Muscle of leg (tissue), 11 donors: Measurements from ENCODE around the gene FAM227B. TPM values are rescaled to one million over a fixed set of nuclear protein-coding genes. Genes with fewer than 3 reads are reported as not detected.
A peak's percentile ranks its signal among the peaks of the same experiment; 100 is the strongest.

Source experiments
- DNase-seq: peaks from one replicate; pipeline ENCODE4 v3.0.0; 2013
- H3K27ac ChIP-seq: one replicate; pipeline ENCODE4 v1.5.1; 2013; ENCODE audit warnings: mild to moderate bottlenecking, low read length, control low read depth
- H3K27me3 ChIP-seq: one replicate; pipeline ENCODE4 v1.6.1; 2013; ENCODE audit warnings: low read length; ENCODE audit not compliant: control insufficient read depth, insufficient read depth
- H3K36me3 ChIP-seq: one replicate; pipeline ENCODE4 v1.6.1; 2013; ENCODE audit warnings: low read length; ENCODE audit not compliant: control insufficient read depth, insufficient read depth
- H3K4me1 ChIP-seq: one replicate; pipeline ENCODE4 v1.6.1; 2013; ENCODE audit warnings: low read length; ENCODE audit not compliant: control insufficient read depth, insufficient read depth
- H3K4me3 ChIP-seq: one replicate; pipeline ENCODE4 v1.5.1; 2013; ENCODE audit warnings: low read length, control low read depth
- H3K9me3 ChIP-seq: replicated peaks from 2 replicates; pipeline ENCODE4 v1.6.1; 2013; ENCODE audit warnings: low read depth, low read length; ENCODE audit not compliant: control insufficient read depth
- WGBS: methylation state at CpG from one replicate; pipeline ENCODE4 v1.1.5; 2013; ENCODE audit warnings: missing lambda C conversion rate; ENCODE audit not compliant: insufficient coverage; 5-methylcytosine and 5-hydroxymethylcytosine counted together
- polyA plus RNA-seq, 8 donors: library from polyadenylated mRNA; unstranded; fragments of 120-200 nt; gene quantifications; one replicate each; pipeline versions ENCODE4 v1.2.1 to v1.2.3, GENCODE V29; 2013; ENCODE audit warnings: inconsistent platforms in 1 of 8, low replicate concordance in 1 of 8; ENCODE audit not compliant: insufficient read length in 8 of 8, insufficient read depth in 1 of 8
- total RNA-seq: library from RNA; stranded (reverse); fragments of 120-200 nt; gene quantifications from one replicate; pipeline ENCODE4 v1.2.4, GENCODE V29; 2013

The FAM227B gene
- total and polyA plus RNA-seq, 9 donors: 5.9 to 8.4 (median 7.2) TPM

- no peak for DNase-seq
- Histone ChIP-seq H3K27me3 (no peaks in the 10 kb centered on the region), H3K36me3 (peaks cover 6% of the 10 kb centered on the region), H3K4me1 (peaks cover 17% of the 10 kb centered on the region), H3K4me3 (no peak overlapping the region), H3K9me3 (no peaks in the 10 kb centered on the region), H3K27ac (no peak overlapping the region)
Measured at GRCh38 chr15:49293941-49294340, 326.7 kb downstream of the FAM227B start.

- WGBS: no CpG with 5 or more reads among the region's 1 CpG
- H3K9me3 ChIP-seq: no peaks in the 10 kb centered on the region
- peaks cover 9% of the 10 kb centered on the region for H3K36me3 ChIP-seq
- peaks cover 24% of the 10 kb centered on the region for H3K4me1 ChIP-seq
- H3K4me3 ChIP-seq: no peak overlapping the region
- H3K27ac ChIP-seq: peak overlapping the region; percentile 62
- H3K27me3 ChIP-seq: no peaks in the 10 kb centered on the region
- DNase-seq: peak; percentile 88
Measured at GRCh38 chr15:49290191-49290590, 330.4 kb downstream of the FAM227B start.

- Histone ChIP-seq H3K27me3 (no peaks in the 10 kb centered on the region), H3K4me1 (peaks cover 24% of the 10 kb centered on the region), H3K36me3 (peaks cover 14% of the 10 kb centered on the region), H3K27ac (peak overlapping the region; percentile 8), H3K4me3 (no peak overlapping the region), H3K9me3 (no peaks in the 10 kb centered on the region)
- WGBS: 76% methylated on average over 2 of the region's 2 CpGs
- DNase-seq: peak; percentile 29
Measured at GRCh38 chr15:49288391-49288790, 332.2 kb downstream of the FAM227B start.

- no peak overlapping the region for H3K27ac ChIP-seq
- H3K36me3 ChIP-seq: peaks cover 11% of the 10 kb centered on the region
- no peaks in the 10 kb centered on the region for H3K27me3 ChIP-seq
- no peaks in the 10 kb centered on the region for H3K9me3 ChIP-seq
- peaks cover 24% of the 10 kb centered on the region for H3K4me1 ChIP-seq
- H3K4me3 ChIP-seq: no peak overlapping the region
- DNase-seq: no peak
Measured at GRCh38 chr15:49287481-49287880, 333.1 kb downstream of the FAM227B start.

GRCh38 chr15:49286649-49287404 is 333.8 kb downstream of the FAM227B start:
- Histone ChIP-seq H3K9me3 (no peaks in the 10 kb centered on the region), H3K4me3 (no peak overlapping the region), H3K36me3 (peaks cover 8% of the 10 kb centered on the region), H3K4me1 (peaks cover 24% of the 10 kb centered on the region), H3K27me3 (no peaks in the 10 kb centered on the region), H3K27ac (no peak overlapping the region)
- no peak for DNase-seq
- no CpG with 5 or more reads among the region's 4 CpGs for WGBS

- Histone ChIP-seq H3K27ac (no peak overlapping the region), H3K27me3 (no peaks in the 10 kb centered on the region), H3K9me3 (no peaks in the 10 kb centered on the region), H3K36me3 (peaks cover 8% of the 10 kb centered on the region), H3K4me3 (no peak overlapping the region), H3K4me1 (peaks cover 6% of the 10 kb centered on the region)
- WGBS: no CpG with 5 or more reads among the region's 1 CpG
- peak; percentile 32 for DNase-seq
Measured at GRCh38 chr15:49282366-49282765, 338.3 kb downstream of the FAM227B start.

- Histone ChIP-seq H3K9me3 (no peaks in the 10 kb centered on the region), H3K4me3 (no peak overlapping the region), H3K36me3 (peaks cover 5% of the 10 kb centered on the region), H3K27ac (peak overlapping the region; percentile 33), H3K4me1 (peaks cover 6% of the 10 kb centered on the region), H3K27me3 (no peaks in the 10 kb centered on the region)
- DNase-seq: peak; percentile 30
- 78% methylated on average over 3 of the region's 4 CpGs for WGBS
Measured at GRCh38 chr15:49279521-49280456, 340.8 kb downstream of the FAM227B start.

- Histone ChIP-seq H3K36me3 (no peaks in the 10 kb centered on the region), H3K9me3 (no peaks in the 10 kb centered on the region), H3K27ac (no peak overlapping the region), H3K4me3 (no peak overlapping the region), H3K4me1 (peaks cover 6% of the 10 kb centered on the region), H3K27me3 (no peaks in the 10 kb centered on the region)
- WGBS: 100% methylated on average over 1 of the region's 5 CpGs
- no peak for DNase-seq
Measured at GRCh38 chr15:49278751-49279150, 341.9 kb downstream of the FAM227B start.
